ENCODE measurements around the gene ATP5MC3.

The ATP5MC3 gene

DNA sequence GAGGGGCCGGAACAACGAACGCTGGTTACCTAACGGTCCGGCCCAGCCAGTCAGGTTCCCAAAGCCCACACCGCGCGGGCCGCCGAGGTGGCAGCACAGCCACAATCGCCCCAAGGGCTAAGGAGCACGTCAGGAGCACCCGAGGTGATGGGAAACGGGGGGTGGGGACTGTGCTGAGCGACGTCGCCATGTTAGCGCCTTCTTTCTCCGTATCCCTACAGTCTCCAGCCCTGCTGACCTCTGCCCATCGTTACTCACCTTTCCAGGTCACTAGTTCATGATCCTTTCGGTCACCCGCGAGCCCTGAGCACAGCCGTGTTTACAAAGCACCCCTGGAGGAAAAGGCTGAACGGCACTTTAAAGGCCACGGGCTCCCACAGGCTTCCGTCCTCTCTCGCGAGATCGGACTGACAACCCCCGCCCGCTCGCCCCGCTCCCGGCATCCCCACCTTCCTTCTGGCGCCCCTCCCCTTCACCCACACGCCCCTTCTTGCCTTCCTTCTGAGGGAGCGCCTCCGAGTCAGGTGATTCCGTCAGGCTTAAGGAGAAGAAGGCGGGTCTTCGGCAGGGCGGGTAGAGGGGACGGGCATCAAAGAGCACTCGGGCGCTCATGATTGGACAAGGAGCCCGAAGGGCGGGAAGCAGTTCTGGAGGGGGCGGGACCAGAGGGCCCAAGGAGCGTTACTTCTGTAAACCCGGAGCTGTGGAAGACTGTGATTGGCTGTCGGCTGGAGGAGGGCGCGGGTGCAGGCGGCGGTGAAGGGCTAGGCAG is 13.5 kb downstream of the ATP5MC3 start, which contains the start of gene ATF2:
TSS of gene ATF2 (minus strand) at position 412 of the 772 bp plus-strand sequence. CDS start 31,760 bp downstream, outside the sequence.
- DNase-seq (ENCODE audit: low spot score), result peak; percentile 99

DNA sequence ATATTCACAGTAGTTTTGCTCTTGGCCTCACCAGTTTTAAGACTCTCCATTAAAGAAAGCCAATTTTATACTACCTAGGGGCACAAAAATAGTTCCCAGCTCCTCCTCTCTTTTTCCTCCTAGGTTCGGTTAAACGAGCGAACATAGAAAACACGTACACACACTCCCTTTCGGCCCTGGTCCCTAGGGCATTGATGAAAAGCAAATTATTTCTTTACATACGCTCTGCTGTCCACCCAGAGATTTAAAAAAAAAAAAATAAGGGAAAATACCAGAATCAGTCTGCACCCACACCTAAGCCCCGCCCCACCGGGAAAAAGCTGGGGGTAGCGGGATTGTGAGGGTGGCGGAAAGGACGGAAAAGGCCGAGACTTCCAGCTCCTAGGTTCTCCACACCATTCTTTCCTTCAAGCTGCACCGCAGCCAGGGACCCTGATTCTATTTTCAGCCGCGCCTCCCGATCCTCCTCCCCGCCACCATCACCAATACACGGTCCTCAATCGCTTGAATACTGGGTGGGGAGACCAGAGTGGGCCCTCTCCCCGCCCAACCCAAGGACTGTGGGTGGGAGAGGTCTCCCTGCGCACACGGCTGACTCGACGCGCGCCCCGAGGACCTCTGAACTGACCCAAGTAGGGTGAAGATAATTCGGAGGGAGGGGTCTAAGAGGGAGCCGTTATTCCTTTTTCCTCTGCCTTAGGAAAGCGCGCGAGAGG is 14.3 kb downstream of the ATP5MC3 start:
- DNase-seq (ENCODE audit: low spot score), result no peak

DNA sequence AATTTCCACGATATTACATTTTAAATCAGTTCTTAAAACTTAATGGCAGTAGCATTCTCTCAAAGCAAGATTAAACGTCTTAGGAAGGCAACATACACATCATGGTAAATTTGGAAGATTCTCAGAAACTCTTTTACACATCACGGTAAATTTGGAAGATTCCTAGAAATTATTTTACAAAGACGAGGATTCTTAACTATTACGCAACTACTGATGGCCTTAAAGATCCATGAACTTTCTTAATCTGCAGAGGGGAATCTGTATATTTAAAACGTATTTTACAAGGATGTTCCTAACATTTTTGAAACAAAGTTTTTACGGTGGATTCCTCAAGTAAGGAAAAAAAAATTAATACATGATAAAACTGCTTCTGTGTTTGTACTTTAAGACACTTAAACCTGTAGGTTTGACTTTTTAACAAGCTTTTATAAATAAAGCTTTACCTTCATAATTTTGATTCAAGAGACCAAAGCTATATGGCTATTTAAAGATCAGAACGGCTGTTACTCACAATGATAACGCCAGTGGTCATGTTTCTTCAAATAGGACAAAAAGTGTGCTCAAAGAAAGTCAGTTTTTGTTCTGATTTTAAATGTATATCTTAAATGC is 15.2 kb downstream of the ATP5MC3 start:
- no peak for DNase-seq (ENCODE audit: low spot score)

DNA sequence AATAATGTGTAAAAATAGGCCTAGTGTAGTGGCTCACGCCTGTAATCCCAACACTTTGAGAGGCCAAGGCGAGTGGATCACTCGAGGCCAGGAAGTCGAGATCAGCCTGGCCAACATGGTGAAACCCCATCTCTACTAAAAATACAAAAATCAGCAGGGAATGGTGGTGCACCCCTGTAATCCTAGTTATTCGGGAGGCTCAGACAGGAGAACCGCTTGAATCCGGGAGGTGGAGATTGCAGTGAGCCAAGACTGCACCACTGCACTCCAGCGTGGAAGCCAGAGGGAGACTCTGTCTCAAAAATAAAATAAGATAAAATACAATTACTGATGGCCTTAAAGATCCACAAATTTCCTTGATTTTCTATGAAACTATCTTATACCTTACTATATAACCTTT is 17.3 kb downstream of the ATP5MC3 start:
- DNase-seq (ENCODE audit: low spot score), result no peak

DNA sequence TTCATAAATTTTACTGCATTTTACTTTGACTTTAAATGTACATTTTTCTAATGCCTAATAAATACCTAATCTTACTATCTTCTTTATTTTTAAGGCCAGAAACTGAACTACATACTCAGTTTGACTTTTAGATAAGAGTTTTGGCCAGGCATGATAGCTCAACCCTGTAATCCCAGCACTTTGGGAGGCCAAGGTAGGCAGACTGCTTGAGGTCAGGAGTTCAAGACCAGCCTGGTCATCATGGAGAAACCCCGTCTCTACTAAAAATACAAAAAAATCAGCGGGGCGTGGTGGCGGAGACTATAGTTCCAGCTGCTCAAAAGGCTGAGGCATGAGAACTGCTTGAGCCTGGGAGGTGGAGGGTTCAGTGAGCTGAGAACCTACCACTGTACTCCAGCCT is 22.6 kb downstream of the ATP5MC3 start:
- no peak for DNase-seq (ENCODE audit: low spot score)

DNA sequence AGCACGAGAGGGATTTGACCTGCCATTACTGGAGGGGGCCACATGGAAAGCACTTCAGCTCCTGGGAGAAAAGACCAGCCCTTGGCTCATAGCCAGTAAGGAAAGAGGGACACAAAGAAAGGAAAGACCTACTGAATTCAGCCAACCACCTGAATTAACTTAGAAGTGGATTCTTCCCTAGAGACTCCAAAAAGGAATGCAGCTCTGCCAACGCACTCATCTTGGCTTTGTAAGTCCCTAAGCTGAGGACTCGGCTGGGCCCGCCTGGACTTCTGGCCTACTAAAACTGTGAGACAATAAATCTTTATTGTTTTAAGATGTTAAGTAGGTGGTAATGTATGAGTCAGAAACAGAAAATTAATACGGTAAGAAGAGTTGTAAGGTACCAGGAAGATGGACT is 25.0 kb downstream of the ATP5MC3 start:
- no peak for DNase-seq (ENCODE audit: low spot score)

DNA sequence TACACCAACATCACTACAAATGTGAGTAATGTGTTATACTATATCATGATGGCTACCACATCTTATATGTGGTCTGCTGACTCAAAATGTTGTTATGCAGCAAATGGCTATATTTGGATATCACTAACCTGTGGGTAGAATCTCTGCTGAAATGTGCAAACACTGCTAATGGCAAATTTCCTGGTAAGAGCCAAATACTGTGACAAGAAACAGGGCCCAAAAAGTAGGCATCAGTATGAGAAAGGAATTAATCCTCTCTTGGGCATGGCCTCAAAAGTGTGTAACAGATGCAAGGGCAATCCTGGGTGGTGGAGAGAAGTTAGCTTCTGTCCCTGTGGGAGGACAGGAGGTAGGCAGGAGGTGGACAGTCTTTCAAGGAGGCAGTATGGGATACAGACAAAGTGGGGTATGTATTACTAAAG is 26.8 kb downstream of the ATP5MC3 start:
- peak; percentile 81 for DNase-seq (ENCODE audit: low spot score)

DNA sequence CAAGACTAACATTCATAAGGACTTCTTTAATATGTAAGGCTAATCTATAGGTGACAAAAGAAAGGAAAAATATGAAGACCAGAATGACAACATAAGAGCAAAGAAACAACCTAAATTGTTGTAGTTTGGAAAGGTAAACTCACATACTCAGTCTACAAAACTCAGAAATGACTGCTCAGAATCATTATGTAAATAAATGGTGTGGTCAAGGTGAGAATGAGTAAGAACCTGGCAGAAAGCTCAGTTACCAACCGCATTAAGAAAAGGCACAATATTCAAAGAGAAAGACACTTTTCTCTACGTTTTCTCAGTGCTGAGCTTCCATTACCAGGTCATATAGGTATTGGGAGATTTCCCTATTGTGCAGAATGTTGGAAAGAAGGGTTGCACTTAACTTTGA is 29.3 kb downstream of the ATP5MC3 start:
- peak; percentile 66 for DNase-seq (ENCODE audit: low spot score)

DNA sequence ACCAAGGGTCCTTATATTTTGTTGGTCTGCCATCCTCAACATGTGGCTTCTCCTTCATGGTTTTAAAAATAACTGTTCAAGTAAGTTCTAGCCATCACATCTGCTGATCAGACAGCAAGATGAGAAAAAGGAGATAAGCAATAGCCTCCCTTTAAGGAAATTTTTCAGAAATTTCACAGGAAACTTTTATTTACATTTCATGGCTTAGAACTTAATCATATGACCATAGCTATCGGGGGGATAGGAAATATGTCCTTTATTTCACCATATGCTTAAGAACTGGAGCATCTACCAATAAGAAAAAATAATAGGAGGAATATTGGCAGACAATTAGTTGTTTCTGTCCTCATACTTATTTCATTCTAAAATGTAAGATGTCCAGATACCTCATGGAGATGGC is 29.7 kb downstream of the ATP5MC3 start:
- no peak for DNase-seq (ENCODE audit: low spot score)

DNA sequence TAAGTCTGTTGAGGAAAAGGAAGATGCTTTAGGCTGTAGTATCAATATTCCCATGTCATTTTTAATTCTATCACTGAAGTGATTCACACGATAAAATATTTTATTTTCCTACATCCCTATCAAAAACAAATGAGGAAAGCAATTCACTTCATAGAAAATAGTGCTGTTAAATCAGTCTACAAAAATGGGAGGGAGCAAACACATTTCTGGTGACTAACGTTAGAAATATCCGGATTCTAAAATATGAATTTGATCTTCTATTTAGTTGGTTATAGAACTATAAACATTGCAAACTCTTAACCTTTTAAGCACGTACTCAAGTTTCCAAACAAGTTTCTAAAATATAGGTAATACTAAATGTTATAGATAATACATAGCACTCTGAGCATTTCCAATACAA is 34.3 kb downstream of the ATP5MC3 start:
- DNase-seq (ENCODE audit: low spot score), result no peak

DNA sequence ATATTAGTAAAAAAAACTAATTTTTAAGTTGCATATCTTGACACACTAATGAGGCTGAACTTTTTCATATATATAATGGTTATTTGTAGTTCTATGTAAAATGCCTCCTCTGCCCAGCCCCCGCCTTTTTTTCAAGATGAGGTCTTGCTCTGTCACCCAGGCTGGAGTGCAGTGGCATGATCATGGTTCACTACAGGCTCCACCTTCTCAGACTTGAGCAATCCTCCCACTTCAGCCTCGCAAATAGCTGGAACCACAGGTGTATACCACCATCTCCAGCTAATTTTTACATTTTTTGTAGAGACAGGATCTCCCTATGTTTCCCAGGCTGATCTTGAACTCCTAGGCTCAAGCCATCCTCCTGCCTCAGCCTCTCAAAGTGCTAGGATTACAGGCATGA is 37.8 kb downstream of the ATP5MC3 start:
- no peak for DNase-seq (ENCODE audit: low spot score)

DNA sequence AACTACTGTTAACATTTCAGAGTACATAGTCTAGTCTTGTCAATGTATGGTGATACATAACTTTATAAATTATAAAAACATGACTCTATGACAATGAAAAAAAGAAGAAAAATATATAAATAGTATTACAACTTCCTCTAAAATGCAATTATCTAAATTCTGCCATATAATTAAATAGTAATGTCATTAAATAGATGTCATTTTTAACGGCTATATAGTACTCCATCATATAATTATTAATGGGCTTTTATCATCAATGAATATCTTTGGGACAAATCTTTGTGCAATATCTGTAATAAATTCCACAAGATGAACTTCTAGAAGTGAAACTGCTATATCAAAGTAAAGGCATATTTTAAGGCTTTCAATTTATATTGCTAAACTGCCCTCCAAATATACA is 38.3 kb downstream of the ATP5MC3 start:
- no peak for DNase-seq (ENCODE audit: low spot score)

DNA sequence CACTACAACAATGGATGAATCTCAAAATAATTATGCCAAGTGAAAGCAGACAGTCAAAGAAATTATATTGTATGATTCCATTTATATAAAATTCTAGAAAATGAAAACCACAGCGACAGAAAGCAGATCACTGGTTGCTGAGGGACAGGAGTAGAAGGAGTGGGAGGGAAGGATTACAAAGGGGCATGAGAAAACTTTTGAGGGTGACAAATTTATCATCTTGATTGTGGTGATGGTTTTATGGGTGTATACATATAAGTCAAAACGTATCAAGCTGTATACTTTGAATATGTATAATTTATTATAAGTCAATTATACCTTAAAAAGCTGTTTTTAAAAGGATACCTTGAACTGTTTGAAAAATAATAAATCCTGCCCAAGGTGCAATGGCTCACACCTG is 41.2 kb downstream of the ATP5MC3 start:
- no peak for DNase-seq (ENCODE audit: low spot score)

DNA sequence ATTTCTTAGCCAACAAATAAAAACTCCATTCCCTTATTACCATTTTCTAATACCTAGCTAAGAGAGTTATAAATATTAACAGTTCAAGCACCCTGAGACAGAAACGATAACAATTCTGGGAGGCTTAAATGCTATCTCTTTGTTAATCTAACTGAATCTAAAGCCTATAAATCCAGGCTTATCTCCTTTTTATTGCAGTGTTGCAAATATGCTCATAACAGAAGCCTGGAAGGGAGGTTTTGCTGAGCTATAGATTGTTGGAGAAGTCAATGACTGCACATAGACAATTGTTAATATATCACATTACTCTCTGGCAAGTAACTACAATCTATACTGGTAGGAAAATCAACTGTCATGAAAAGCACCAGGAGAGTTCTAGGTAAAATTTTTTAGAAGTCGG is 43.7 kb downstream of the ATP5MC3 start:
- DNase-seq (ENCODE audit: low spot score), result no peak

DNA sequence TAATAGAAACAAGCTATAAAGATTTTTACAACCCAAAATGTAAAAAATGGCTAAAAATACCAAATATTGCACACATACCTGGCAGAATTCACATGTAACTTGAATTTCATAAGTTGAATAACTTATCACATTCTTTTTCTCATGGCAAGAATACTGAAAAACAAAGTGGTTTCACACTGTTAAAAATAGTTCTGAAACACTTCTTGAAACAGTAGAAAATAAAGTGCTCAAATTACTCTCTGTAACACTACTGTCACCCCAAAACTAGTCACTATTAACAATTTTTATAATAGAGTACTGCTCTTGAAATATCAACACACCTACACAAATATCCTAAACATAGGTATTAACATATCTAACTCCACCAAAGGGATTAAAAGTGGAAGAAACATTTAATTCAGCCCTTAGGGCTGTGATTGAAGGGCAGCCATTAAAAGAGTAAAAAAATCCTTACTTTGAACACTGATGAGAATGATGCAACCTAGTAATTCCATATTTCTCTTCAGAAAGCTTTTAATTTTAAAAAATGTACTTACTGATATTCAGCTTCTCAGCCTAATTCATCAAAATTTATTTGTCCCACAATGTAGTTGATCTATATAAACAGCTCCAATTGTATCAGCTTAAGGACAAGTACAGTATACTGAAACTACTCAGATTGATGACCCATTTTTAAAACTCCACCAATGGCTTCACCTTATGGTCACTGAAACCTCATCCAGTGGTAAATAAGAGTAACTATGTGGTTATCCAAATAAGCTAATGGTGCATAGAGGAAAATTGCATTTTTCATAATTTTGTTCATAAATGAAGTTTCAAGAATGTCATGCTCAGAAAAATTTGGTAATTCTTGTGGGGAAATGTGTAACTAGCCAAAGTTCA is 44.9 kb downstream of the ATP5MC3 start:
- no peak for DNase-seq (ENCODE audit: low spot score)

DNA sequence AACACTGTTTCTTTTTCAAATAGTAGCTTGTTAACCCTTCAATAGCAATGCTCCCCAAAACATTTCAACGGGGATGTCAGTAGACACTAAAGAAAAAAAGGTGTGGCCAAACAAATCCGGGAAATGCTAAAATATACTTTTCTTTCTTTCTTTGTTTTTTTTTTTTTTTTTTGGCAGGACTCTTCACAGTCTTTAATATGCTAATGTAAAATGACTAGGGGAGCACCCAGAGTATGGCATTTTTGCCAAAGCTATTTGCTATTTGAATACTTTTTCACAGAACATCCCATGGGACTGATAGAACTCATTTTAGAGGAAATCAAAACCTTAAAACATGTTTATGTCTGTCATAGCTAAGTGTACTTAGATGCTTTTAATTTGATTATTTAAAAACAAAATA is 45.6 kb downstream of the ATP5MC3 start:
- no peak for DNase-seq (ENCODE audit: low spot score)

DNA sequence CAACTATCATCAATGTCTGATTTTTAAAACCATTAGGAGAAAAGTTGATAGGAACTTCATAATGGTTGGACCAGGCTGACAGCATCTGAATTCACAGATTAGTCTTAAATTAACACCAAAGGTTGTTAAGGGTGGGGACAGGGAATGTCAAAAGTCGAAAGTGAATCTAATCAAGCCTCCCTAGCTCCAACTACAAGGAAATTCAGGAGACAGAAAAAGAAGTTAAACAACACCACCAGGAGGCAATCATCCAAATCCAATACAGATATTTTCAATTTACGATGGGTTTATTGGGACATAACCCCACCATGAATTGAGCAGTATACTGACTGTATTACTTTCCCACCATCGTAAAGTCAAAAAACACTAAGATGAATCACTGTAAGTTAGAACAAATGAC is 46.3 kb downstream of the ATP5MC3 start:
- DNase-seq (ENCODE audit: low spot score), result no peak

DNA sequence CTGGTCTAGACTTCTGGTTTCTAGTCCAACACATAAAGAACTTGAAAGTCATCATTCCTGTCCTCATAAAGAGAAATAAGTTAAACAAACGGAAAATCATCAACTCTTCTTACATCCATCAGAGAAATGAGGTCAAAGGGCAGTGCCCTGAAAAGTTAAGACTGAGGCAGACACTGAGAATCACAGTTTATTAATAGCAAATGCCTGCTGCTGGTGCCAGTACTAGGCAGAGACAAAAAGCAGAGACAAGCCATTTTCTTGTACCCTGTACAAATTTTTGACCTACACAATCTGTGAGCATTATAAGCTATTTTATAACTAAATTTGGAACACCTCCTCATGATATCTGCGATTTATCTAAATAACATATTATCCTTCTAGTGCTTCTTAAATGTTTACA is 50.3 kb downstream of the ATP5MC3 start:
- no peak for DNase-seq (ENCODE audit: low spot score)

DNA sequence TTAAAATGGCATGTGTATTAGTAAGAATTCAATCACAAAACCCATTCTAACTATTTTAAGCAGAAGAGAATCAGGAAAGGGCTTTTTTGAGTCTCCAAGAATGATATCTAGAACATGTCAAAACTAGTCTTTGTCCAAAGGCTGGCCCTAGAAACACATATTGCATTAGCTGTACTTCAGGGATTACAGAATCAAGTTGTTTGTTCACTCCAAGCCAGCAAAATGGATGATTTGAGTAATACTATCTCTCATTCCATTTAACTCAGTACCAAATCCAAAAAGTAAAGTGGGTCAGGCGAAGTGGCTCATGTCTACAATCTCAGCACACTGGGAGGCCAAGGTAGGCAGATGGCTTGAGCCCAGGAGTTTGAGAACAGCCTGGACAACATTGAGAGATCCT is 54.8 kb downstream of the ATP5MC3 start:
- DNase-seq (ENCODE audit: low spot score), result no peak
